Colon (tissue), 2 donors: ENCODE data around the gene MAP7.
"Not testable (repeated sequence)": the region's sequence is repeated elsewhere in the genome, so short reads cannot be mapped to it uniquely, and the experiment has no call there.

Experiments
- FAIRE-seq: peaks from 2 replicates; lab custom pipeline; 2012; peaks lifted over from hg19 to GRCh38; lab: Jason Lieb, UNC
- donor health status: control.
- donor health status: control.

Gene MAP7

GRCh38 chr6:136375836-136376235 lies 174.4 kb downstream of the MAP7 start:
- FAIRE-seq: not testable (repeated sequence)

GRCh38 chr6:136371959-136372358 lies 178.3 kb downstream of the MAP7 start:
- no peak for FAIRE-seq

- no peak for FAIRE-seq
Measured at GRCh38 chr6:136370988-136371728, 179.1 kb downstream of the MAP7 start.

- no peak for FAIRE-seq
Measured at GRCh38 chr6:136365776-136366354, 184.4 kb downstream of the MAP7 start.

- FAIRE-seq: no peak
Measured at GRCh38 chr6:136362421-136363356, 187.5 kb downstream of the MAP7 start.

- no peak for FAIRE-seq
Measured at GRCh38 chr6:136361787-136362186, 188.4 kb downstream of the MAP7 start.

- no peak for FAIRE-seq
Measured at GRCh38 chr6:136360783-136361182, 189.4 kb downstream of the MAP7 start.

GRCh38 chr6:136359851-136360250 lies 190.4 kb downstream of the MAP7 start:
- FAIRE-seq: no peak

GRCh38 chr6:136351518-136352110 lies 198.6 kb downstream of the MAP7 start:
- no peak for FAIRE-seq

- FAIRE-seq: no peak
Measured at GRCh38 chr6:136350914-136351313, 199.3 kb downstream of the MAP7 start.

- no peak for FAIRE-seq
Measured at GRCh38 chr6:136347847-136348246, 202.4 kb downstream of the MAP7 start.

- no peak for FAIRE-seq
Measured at GRCh38 chr6:136345145-136345544, 205.1 kb downstream of the MAP7 start.

GRCh38 chr6:136344420-136344819 lies 205.8 kb downstream of the MAP7 start:
- no peak for FAIRE-seq

- FAIRE-seq: no peak
Measured at GRCh38 chr6:136343700-136344099, 206.5 kb downstream of the MAP7 start.

GRCh38 chr6:136343275-136343674 lies 206.9 kb downstream of the MAP7 start:
- no peak for FAIRE-seq

GRCh38 chr6:136341967-136342366 lies 208.3 kb downstream of the MAP7 start:
- FAIRE-seq: no peak

GRCh38 chr6:136341367-136341766 lies 208.9 kb downstream of the MAP7 start:
- FAIRE-seq: no peak

GRCh38 chr6:136338486-136338885 lies 211.7 kb downstream of the MAP7 start:
- FAIRE-seq: no peak

GRCh38 chr6:136337606-136338005 lies 212.6 kb downstream of the MAP7 start:
- no peak for FAIRE-seq

GRCh38 chr6:136337121-136337520 lies 213.1 kb downstream of the MAP7 start:
- no peak for FAIRE-seq

- no peak for FAIRE-seq
Measured at GRCh38 chr6:136335736-136336363, 214.4 kb downstream of the MAP7 start.

- no peak for FAIRE-seq
Measured at GRCh38 chr6:136334853-136335252, 215.4 kb downstream of the MAP7 start.
